Astrocyte (in vitro differentiated cells and primary cell): ENCODE data around the gene EDA.

Experiments
- EZH2 ChIP-seq: IDR thresholded peaks from 2 replicates; pipeline ENCODE4 v1.6.1; 2012; ENCODE audit warnings: mild to moderate bottlenecking, low read length, inconsistent platforms; ENCODE audit not compliant: insufficient read depth
- TF ChIP-seq, protein P1 (sequence below): IDR thresholded peaks from 2 replicates; pipeline ENCODE4 v1.5.1; 2011; ENCODE audit warnings: low read depth, mild to moderate bottlenecking, inconsistent platforms, low read length, moderate library complexity; ENCODE audit not compliant: insufficient read depth

- TF ChIP-seq EZH2 = no peak
- TF ChIP-seq, protein P1, sequence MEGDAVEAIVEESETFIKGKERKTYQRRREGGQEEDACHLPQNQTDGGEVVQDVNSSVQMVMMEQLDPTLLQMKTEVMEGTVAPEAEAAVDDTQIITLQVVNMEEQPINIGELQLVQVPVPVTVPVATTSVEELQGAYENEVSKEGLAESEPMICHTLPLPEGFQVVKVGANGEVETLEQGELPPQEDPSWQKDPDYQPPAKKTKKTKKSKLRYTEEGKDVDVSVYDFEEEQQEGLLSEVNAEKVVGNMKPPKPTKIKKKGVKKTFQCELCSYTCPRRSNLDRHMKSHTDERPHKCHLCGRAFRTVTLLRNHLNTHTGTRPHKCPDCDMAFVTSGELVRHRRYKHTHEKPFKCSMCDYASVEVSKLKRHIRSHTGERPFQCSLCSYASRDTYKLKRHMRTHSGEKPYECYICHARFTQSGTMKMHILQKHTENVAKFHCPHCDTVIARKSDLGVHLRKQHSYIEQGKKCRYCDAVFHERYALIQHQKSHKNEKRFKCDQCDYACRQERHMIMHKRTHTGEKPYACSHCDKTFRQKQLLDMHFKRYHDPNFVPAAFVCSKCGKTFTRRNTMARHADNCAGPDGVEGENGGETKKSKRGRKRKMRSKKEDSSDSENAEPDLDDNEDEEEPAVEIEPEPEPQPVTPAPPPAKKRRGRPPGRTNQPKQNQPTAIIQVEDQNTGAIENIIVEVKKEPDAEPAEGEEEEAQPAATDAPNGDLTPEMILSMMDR = no peak
These were observed 410.4 kb downstream of the EDA start for GRCh38 chrX:70026112-70026850.
